Dermis blood vessel endothelial cell (primary cell): Measurements from ENCODE around the gene ENPP3. TPM values are rescaled to one million over a fixed set of nuclear protein-coding genes. Genes with fewer than 3 reads are reported as not detected.
A peak's percentile ranks its signal among the peaks of the same experiment; 100 is the strongest.

Experiments
- DNase-seq: peaks from one replicate; pipeline ENCODE4 v3.0.0; 2010
- total RNA-seq: library from RNA; depleted of rRNA; stranded (reverse); fragments of >200 nt; gene quantifications from 2 replicates; pipeline ENCODE4 v1.2.3, GENCODE V29; 2014

ENPP3 gene
- total RNA-seq, 1 donor from 2014 or later: 0.85 TPM

DNA sequence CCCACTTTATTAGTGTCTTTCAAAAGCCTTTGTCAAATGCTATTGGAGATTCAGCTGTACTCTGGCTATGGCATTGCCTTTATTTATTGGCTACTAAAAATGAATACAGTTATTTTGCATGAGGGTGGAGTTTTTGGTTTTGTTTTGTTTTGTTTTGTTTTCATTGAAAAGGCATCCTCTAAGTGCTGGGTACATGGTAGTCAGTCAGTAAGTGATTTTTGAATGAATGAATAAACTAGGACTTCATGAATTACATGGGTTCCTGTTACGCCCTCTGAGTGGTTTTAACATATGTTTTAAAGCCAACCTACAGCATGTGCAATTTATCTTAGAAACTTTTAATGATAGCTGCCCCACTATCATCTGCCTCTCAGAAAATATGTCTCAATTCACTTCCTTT lies 131.9 kb downstream of the ENPP3 start:
- no peak for DNase-seq

DNA sequence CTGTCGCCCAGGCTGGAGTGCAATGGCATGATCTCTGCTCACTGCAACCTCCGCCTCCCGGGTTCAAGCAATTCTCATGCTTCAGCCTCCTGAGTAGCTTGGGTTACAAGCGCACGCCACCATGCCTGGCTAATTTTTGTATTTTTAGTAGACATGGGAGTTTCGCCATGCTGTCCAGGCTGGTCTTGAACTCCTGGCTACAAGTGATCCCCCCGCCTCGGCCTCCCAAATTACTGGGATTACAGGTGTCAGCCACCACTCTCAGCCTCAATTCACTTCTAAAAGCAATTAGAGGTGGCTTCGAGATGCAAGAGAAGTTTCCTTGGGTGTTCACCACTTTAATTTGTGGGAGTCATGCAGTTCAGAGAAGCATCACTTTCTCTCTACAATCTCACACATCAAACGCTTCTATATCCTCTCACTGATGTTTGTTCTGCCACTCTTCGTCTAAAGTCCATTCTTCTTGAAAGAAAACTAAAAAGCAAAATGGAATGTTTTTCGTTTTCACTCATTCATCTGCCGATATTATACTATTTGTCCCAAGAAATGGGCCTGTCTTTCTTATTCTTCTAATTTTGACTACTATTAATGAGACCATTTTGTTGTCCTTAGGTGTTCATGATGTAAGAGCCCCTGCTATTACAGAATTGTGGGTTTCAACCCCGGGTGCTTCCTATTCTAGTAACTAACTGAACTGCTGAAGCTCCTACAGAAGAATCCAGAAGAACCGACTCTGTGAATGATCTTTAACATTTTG lies 132.5 kb downstream of the ENPP3 start:
- DNase-seq: no peak

DNA sequence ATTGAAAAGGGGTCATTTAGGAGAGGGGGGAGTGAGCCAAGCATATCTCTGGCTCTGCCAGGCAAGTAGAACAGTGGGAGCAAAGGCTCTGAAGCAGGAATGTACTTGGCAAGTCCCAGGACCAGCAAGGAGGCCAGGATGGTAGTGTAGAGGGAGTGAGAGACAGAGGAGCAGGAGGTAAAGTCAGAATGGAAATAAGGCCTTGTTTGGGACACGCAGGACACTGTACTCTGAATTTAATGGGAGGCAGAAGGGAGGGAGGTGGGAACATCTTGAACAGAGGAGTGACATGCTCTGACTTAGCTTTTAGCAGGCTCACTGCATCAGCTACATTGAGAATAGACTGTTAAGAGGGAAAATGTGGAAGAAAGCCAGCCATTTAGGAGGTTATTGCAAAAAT lies 133.7 kb downstream of the ENPP3 start:
- no peak for DNase-seq

DNA sequence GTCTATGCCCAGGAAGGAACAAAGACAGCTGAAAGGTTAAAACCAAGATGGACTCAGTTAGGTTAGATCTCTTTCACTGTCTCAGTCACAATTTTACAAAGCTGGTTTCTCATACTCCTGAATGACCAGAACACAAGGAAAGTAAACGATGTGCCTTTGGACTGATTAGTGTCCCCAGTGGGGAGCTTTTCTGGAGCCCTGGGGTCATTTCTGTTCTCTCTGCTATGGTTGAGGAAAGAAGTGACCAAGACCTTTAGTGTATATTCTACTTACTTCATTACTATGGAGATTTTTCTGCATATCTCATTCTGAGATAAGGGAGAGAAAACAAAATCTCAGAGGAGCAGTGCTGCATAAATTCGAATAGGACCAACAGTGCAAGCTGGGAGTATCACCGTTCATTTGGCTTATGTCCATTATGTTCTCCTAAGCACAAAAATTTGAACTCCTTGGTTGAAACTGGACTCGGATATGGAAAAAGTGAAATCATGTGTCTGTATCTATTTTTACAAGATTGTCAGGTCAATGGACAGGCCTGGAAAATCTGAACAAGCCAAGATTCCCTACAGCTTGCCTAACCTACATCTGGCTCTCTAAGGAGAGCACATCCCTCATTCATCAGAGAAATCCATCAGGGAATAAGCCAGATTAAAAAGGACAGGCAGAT lies 136.3 kb downstream of the ENPP3 start:
- no peak for DNase-seq

DNA sequence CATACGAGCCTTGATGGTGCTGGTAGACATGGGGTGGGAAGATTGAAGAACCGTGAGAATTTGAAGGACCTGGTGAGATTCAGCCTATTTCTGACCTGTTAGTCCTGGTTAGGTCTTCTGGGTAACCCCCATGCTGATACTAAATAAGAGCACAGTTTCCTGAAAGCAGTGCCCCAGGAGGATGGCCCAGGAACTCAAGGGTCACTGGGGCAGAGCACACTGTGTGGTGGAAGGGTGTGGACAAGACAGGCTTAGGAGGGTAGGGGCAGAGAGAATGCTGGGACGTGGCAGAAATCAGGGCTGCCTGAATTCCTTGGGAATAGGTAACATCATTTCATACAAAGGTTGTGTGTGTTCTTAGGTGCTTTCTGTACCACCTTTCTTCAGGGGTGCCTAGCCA lies 138.8 kb downstream of the ENPP3 start:
- DNase-seq: no peak

DNA sequence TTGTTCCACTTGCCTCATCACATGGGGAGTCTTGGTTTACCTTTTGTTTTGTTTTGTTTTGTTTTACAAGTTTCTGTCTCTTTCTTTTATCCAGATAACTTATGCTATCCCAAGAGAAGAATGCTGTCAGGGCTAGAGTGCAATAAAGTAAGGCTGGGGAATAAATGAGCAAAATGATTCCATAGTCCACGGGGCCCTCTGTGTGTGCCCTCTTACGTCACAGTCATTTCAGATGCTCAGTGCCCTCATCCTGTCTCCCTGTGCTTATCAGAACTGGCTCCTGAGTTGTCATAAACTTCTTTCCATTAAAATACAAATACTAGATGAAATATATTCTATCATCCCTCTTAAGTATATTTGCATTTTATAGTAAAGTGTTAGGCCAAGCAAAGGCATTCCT lies 139.9 kb downstream of the ENPP3 start:
- DNase-seq: no peak

DNA sequence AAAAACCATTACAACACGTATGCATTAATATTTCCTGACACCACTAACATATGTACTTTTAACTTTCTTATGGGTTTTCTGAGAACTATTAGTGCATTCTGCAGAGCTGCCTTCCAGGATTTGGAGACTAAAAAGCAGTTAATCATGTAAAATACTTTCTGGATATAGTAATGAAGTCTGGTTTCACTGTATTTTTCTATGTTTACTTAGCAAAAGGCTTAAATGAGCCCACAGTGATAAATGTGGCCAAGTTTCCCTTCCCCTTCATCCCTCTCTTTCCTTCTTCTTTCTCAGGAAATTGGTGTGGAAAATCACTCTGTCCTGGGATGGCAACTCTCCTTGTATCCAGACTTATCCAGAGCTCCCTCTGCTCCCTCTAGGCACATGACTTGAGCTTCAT lies 141.1 kb downstream of the ENPP3 start:
- no peak for DNase-seq

DNA sequence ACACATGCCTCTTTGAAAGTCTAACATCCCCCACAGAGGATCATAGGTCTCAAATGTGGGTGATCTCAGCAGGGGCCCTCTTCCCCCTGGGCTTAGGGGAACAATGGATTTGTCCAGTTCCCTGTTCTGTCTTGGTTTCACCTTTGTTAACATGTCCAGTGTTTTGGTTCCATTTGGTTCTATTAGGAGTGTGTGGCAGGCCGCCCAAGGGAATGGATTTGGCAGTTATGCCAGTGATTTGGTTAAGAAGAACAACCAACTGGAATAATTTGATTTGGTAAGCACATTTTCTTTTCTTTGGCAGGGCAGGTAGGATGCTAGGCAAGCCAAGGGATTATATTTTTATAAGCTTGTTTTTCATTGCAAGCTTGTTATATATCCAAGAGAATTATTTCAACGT lies 142.2 kb downstream of the ENPP3 start:
- no peak for DNase-seq

DNA sequence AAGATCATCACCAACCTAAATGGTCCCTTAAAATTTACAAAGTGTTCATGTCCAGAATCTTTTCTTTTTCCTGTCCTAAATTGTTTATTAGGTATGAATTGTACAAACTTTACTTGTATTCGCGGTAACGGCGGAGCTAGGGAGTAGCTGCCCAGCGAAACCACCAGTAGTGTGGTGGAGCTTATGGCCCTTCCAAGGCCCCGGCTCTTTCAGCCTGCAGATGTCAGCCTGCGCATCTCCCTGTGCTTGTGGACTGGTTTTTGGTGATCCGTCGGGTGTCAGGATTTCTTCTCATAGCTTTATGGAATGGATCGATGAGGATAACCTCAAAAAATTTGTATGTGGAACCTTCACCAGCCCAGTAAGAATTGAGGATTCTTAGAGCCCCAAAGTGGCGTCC lies 143.5 kb downstream of the ENPP3 start:
- no peak for DNase-seq

DNA sequence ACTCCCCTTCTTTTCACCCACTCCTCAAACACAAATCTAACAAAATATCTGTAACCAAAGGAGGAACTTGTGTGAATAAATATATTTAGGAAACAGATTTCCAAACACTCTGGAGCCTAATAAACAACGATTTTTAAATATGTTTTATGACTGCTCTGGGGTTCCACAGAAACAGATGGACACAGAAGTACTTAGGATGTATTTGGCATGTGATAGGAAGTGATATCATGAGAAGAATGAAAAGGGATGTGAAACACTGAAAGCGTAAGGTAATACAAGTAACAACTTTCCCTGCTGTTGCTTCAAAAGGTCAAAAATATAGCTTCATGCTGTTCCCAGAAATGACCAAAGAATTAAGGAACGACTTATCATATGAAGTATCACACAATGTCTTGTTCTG lies 144.6 kb downstream of the ENPP3 start:
- no peak for DNase-seq

DNA sequence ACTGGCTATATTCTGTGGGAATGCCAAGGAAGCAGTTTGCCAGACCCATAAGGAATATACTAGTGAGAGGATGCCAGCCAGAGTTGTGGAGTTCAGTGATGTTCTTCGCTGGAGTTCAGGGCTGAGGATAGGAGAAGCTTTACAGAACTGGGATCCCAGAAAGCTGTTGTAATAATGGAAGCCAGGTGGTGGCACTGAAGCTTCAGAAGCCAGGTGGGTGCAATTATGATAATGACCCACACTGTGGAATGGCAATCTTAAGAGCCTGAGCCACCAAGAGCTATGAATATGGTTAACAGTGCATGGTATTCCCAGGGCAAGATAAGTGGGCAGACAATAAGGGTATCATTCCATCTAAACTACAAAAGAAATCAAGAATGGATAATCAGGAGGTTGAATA lies 145.7 kb downstream of the ENPP3 start:
- peak; percentile 10 for DNase-seq

DNA sequence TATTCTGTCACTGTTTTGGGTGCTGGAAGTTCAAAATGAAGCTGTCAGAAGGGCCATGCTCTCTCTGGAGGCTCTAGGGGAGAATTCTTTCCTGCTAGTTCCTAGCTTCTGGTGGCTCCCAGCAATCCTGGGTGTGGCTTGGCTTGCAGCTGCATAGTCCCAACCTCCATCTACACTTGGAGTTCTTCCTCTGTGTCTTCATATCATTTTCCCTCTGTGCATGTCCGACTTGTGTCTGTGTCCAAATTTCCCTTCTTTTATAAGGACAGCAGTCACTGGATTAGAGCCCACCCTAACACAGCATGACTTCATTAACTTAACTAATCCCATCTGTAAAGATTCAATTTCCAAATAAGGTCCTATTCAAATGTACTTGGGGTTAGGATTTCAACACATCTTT lies 147.5 kb downstream of the ENPP3 start:
- DNase-seq: no peak

DNA sequence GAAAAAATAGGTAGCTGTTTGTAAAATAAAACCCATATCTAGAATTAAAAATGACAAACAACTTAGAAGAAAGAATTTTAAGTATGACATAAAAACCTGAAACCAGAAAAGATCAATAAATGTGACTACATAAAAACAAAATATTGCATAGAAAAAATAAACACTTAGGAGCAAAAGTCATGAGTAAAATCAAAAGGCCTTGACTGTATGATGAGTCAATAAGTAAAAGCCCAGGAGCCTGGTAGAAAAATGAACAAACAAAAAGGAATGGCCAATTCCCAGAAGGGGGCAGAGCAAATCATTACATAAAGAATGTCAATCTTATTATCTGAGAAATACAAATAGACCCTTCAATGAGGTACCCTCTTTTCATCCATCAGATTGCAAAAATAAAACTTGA lies 150.0 kb downstream of the ENPP3 start:
- DNase-seq: no peak

DNA sequence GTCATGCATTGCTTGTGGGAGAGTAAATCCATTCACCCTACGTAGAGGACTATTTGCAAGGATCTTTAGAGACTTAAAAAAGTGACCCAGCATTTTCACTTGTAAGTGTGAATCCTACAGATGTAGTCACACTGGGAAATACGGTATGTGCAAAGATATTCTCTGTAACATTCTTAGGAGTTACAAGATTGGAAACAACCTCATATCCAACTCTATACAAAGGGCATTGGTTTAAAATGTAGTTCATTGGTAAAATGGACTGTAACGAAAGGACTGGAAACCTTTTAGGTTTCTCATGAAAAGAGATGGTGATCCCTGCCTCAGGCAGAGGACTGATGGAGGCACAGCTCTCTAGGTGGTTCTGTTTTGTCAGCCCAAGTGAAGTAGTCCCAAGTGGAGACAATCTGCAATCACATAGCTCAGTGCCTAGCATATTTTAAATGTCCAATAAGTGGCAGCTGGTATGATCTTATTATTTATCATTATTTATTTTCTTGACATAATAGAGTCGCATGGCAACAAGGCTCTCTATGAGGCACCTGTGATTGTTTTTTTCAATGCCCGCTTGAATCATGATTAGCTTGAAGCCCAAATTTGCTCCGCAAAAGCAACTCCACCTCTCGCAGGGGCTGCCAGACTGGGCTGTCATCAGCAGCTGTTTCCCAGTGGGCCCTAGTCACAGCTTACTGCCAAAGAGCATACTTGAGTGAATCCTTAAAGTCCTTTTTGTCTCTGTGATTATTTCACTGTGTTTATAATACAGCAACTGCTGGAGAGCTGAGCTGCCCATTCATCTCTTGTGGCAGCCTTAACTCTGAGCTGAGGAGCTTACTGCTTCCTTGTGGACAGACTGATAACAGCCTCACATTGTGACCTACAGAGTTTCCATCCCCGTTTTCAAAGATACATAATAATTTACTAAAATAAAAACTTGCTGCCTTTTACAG lies 150.9 kb downstream of the ENPP3 start:
- DNase-seq: no peak

DNA sequence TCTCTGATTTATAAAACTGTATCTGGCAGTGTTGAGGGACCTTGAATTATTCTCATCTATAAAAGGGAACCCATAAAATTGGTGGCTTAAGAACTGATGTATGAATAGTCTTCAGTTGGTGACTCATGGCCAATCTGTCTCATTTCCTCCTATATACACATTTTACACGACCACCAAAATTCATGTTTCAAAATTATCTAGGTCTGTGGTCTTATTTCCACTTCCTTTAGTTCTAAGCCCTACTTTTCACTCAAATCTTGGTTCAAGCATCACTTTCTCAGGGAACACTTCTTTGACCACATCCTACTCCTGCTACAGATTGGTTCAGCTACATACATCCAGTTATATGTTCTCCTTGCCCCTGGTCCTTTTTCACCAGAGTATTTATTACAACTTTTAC lies 152.1 kb downstream of the ENPP3 start:
- no peak for DNase-seq

DNA sequence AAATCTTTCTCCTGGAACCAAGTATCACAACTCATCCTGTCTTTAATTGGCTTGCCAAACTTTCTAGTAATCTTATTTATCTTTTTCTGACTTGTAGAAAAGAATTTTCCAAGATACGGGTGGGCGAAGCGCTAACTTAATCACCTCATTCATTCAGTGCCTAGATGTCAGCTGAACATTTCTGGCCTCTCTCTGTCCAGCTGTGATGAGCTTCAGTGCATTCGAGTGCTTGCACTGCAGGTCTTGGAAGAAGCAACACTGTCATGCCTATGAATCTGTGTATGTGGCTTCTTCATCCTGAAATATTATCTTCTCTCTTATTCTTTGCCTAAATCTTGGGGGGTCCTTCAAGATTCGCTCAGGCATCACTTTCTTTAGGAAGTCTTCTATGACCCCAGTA lies 154.4 kb downstream of the ENPP3 start:
- no peak for DNase-seq

DNA sequence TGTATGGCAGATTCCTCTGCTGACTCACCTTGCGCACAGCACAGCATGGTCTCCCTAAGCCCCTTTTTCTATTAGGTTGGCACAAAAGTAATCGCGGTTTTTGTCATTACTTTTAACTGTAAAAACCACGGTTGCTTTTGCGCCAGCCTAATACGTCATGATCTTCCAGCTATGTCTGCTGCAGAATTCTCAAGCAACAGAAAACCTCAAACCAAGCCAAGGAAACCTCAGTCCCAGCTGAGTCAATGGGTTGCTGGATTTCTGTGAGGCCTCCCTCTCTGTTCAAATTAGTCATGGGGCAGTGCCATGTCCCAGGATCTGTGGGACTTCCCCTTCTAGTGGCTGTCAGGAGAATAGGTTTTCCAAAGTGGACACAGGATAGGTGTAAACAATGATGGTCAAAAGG lies 155.0 kb downstream of the ENPP3 start:
- no peak for DNase-seq

DNA sequence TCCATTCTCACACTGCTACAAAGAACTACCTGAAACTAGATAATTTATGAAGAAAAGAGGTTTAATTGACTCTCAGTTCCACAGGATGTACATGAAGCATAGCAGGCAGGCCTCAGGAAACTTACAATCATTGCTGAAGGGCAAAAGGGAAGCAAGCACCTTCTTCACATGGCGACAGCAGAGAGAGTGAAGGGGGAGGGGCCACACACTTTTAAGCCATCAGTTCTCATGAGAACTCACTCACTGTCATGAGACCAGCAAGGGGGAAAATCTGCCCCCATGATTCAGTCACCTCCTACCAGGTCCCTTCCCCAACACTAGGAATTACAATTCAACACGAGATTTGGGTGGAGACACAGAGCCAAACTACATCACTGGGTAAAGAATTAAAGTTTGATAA lies 158.3 kb downstream of the ENPP3 start:
- no peak for DNase-seq

Other genes with a start within 250 kb of the ENPP3 start
- gene ARG1, start 64.1 kb upstream of the ENPP3 start, total RNA-seq: 0.19 TPM in 1 of 2 replicates, not detected in the other
- 44.6 and 47.1 TPM in 2 replicates for gene MED23, start 9.1 kb upstream of the ENPP3 start, total RNA-seq
- not detected in 2 replicates for gene OR2A4, start 64.1 kb downstream of the ENPP3 start, total RNA-seq
- not detected in 2 replicates for gene CTAGE9, start 73.7 kb downstream of the ENPP3 start, total RNA-seq
- 0.34 and 0.98 TPM in 2 replicates for gene ENPP1, start 170.7 kb downstream of the ENPP3 start, total RNA-seq